ENCODE results near the gene CDH11. TPM values are rescaled to one million over a fixed set of nuclear protein-coding genes. Genes with fewer than 3 reads are reported as not detected.

Gene CDH11
- total RNA-seq, 3 donors from 2014 or later = 6.4 to 24.7 (median 12.6) TPM

DNA sequence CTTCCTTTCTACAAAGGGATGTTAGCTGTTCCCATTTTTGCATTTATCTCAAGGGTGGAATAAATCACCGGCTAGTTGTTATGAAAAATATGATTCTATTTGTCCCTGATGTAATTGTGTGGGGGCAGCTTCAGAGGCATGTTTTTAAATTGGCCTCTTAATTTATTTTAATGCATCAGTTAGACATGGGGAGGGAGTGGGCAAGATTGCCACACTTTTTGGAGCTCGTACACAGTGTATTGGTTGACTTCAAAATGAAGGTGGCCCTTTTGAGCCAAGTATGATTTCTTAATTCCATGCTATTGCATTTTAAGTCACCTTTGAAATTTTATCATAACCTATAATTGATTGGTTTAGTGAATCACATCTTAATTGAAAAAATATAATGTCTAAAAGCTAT lies 223.7 kb downstream of the CDH11 start:
- Histone ChIP-seq H3K4me3 (no peak overlapping the region), H3K4me1 (ENCODE audit: low read depth) (no peaks in the 10 kb centered on the region), H3K36me3 (ENCODE audit: low read depth) (no peaks in the 10 kb centered on the region), H3K9me3 (no peaks in the 10 kb centered on the region)
- intact Hi-C loops (cut with DNase I, micrococcal nuclease) = no loop called here
- ATAC-seq = no peak
- no peak for DNase-seq
- TF ChIP-seq, protein P1, sequence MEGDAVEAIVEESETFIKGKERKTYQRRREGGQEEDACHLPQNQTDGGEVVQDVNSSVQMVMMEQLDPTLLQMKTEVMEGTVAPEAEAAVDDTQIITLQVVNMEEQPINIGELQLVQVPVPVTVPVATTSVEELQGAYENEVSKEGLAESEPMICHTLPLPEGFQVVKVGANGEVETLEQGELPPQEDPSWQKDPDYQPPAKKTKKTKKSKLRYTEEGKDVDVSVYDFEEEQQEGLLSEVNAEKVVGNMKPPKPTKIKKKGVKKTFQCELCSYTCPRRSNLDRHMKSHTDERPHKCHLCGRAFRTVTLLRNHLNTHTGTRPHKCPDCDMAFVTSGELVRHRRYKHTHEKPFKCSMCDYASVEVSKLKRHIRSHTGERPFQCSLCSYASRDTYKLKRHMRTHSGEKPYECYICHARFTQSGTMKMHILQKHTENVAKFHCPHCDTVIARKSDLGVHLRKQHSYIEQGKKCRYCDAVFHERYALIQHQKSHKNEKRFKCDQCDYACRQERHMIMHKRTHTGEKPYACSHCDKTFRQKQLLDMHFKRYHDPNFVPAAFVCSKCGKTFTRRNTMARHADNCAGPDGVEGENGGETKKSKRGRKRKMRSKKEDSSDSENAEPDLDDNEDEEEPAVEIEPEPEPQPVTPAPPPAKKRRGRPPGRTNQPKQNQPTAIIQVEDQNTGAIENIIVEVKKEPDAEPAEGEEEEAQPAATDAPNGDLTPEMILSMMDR (IDR thresholded peaks at IDR 0.05) = no peak

All from mucosa of descending colon (tissue), 3 donors.